ENCODE results near the gene FARS2.

The FARS2 gene

GRCh38 chr6:5401845-5402738, 140.8 kb downstream of the FARS2 start:
- H3K4me2 ChIP-seq, result no peak overlapping the region

GRCh38 chr6:5403076-5403475, 141.8 kb downstream of the FARS2 start:
- Histone ChIP-seq H4K20me1 (no peaks in the 10 kb centered on the region), H3K4me2 (no peak overlapping the region), H3K4me3 (no peak overlapping the region), H3K9ac (no peak overlapping the region), H3K27ac (no peak overlapping the region), H3K27me3 (no peaks in the 10 kb centered on the region), H3K4me1 (peaks cover 2% of the 10 kb centered on the region), H3K36me3 (no peaks in the 10 kb centered on the region), H3K9me3 (no peaks in the 10 kb centered on the region)
- TF ChIP-seq Cebpa-rat (IDR thresholded peaks at IDR 0.05), result no peak

More at GRCh38 chr6:5401845-5402738, 140.8 kb downstream of the FARS2 start:
- no peak for TF ChIP-seq Cebpa-rat (IDR thresholded peaks at IDR 0.05)
- H3K27me3 ChIP-seq, result no peaks in the 10 kb centered on the region
- peaks cover 2% of the 10 kb centered on the region; the same call in 1 of the 2 replicates for H3K4me1 ChIP-seq
- no peaks in the 10 kb centered on the region for H3K9me3 ChIP-seq
- H4K20me1 ChIP-seq, result no peaks in the 10 kb centered on the region
- H3K9ac ChIP-seq, result no peak overlapping the region
- no peak overlapping the region for H3K27ac ChIP-seq
- no peak overlapping the region for H3K4me3 ChIP-seq
- no peaks in the 10 kb centered on the region for H3K36me3 ChIP-seq

- no peaks in the 10 kb centered on the region for H3K9me3 ChIP-seq
- H3K9ac ChIP-seq, result no peak overlapping the region
- no peak overlapping the region for H3K27ac ChIP-seq
- no peak overlapping the region for H3K4me2 ChIP-seq
- peaks cover 8% of the 10 kb centered on the region for H3K4me1 ChIP-seq
- H4K20me1 ChIP-seq, result no peaks in the 10 kb centered on the region
- H3K4me3 ChIP-seq, result no peak overlapping the region
- TF ChIP-seq Cebpa-rat (IDR thresholded peaks at IDR 0.05), result no peak
- H3K27me3 ChIP-seq, result no peaks in the 10 kb centered on the region
- no peaks in the 10 kb centered on the region for H3K36me3 ChIP-seq
These were observed 142.3 kb downstream of the FARS2 start for GRCh38 chr6:5403609-5404008.

DNA sequence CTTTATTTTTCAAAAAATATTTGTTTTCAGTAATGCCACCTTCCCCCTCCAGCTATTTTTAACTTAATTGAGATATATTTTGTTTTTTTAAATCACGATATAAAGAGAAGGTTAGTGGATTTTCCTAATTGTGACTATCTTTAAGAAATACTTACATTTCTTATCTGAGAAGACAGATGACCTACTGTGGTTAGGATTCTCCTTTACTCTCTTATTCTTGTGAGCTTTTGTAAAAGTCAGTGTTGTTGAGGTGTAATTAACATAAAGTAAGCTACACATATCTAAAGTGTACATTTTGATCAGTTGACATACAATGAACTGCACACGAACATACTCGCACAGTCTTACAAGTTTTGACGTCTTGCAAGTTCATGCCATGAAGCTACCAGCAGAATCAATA, 144.7 kb downstream of the FARS2 start:
- H3K4me2 ChIP-seq, result no peak overlapping the region
- no peaks in the 10 kb centered on the region for H4K20me1 ChIP-seq
- H3K27me3 ChIP-seq, result no peaks in the 10 kb centered on the region
- H3K4me1 ChIP-seq, result peaks cover 13% of the 10 kb centered on the region
- no peak overlapping the region for H3K27ac ChIP-seq
- no peaks in the 10 kb centered on the region for H3K36me3 ChIP-seq
- no peak overlapping the region for H3K9ac ChIP-seq
- no peaks in the 10 kb centered on the region for H3K9me3 ChIP-seq
- TF ChIP-seq Cebpa-rat (IDR thresholded peaks at IDR 0.05), result no peak
- H3K4me3 ChIP-seq, result no peak overlapping the region

DNA sequence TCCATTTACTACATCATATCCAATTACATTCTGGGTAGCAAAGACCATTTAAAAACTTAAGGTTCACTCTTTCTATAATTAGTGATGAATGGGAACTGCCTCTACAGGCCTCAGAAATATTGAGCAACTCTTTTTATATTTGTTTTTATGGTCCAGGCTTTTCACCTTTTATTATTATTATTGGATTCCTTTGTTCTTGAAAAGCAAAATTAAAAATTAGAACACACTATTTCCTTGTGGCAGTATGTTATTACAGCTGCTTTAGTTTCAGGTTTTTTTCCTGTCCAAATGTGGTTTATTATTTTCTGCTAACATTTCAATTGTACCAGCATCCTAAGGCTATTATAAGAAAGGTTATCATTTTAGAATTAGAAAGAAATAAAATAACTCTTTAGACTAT, 150.1 kb downstream of the FARS2 start:
- H3K4me2 ChIP-seq, result no peak overlapping the region
- H3K4me1 ChIP-seq, result peaks cover 13% of the 10 kb centered on the region
- no peak overlapping the region for H3K9ac ChIP-seq
- no peaks in the 10 kb centered on the region for H3K36me3 ChIP-seq
- H4K20me1 ChIP-seq, result no peaks in the 10 kb centered on the region
- no peaks in the 10 kb centered on the region for H3K27me3 ChIP-seq
- H3K9me3 ChIP-seq, result no peaks in the 10 kb centered on the region
- H3K27ac ChIP-seq, result no peak overlapping the region
- TF ChIP-seq Cebpa-rat (IDR thresholded peaks at IDR 0.05), result no peak
- H3K4me3 ChIP-seq, result no peak overlapping the region

- H3K36me3 ChIP-seq, result no peaks in the 10 kb centered on the region
- no peak overlapping the region for H3K4me2 ChIP-seq
- peaks cover 3% of the 10 kb centered on the region; the same call in 1 of the 2 replicates for H3K9me3 ChIP-seq
- no peak overlapping the region for H3K4me3 ChIP-seq
- no peaks in the 10 kb centered on the region for H3K27me3 ChIP-seq
- no peaks in the 10 kb centered on the region for H4K20me1 ChIP-seq
- peaks cover 13% of the 10 kb centered on the region for H3K4me1 ChIP-seq
- no peak for TF ChIP-seq Cebpa-rat (IDR thresholded peaks at IDR 0.05)
- no peak overlapping the region for H3K9ac ChIP-seq
- H3K27ac ChIP-seq, result no peak overlapping the region
These were observed 150.7 kb downstream of the FARS2 start for GRCh38 chr6:5412017-5412416.

GRCh38 chr6:5412663-5413062, 151.3 kb downstream of the FARS2 start:
- Histone ChIP-seq H3K4me2 (no peak overlapping the region), H3K27me3 (no peaks in the 10 kb centered on the region), H3K4me1 (peaks cover 13% of the 10 kb centered on the region), H3K36me3 (no peaks in the 10 kb centered on the region), H4K20me1 (no peaks in the 10 kb centered on the region), H3K27ac (no peak overlapping the region), H3K9me3 (peaks cover 9% of the 10 kb centered on the region), H3K4me3 (no peak overlapping the region), H3K9ac (no peak overlapping the region)
- no peak for TF ChIP-seq Cebpa-rat (IDR thresholded peaks at IDR 0.05)

- no peak overlapping the region for H3K4me3 ChIP-seq
- H3K36me3 ChIP-seq, result peaks cover 17% of the 10 kb centered on the region
- H3K27me3 ChIP-seq, result no peaks in the 10 kb centered on the region
- H3K4me1 ChIP-seq, result no peaks in the 10 kb centered on the region
- H3K27ac ChIP-seq, result no peak overlapping the region
- no peak overlapping the region for H3K9ac ChIP-seq
- no peak for TF ChIP-seq Cebpa-rat (IDR thresholded peaks at IDR 0.05)
- no peak overlapping the region for H3K4me2 ChIP-seq
- no peaks in the 10 kb centered on the region for H4K20me1 ChIP-seq
- peaks cover 29% of the 10 kb centered on the region for H3K9me3 ChIP-seq
These were observed 154.9 kb downstream of the FARS2 start for GRCh38 chr6:5416250-5416649.

GRCh38 chr6:5422321-5422915, 161.1 kb downstream of the FARS2 start:
- peaks cover 17% of the 10 kb centered on the region for H3K4me1 ChIP-seq
- no peak for TF ChIP-seq Cebpa-rat (IDR thresholded peaks at IDR 0.05)
- H3K27me3 ChIP-seq, result no peaks in the 10 kb centered on the region
- H3K9ac ChIP-seq, result no peak overlapping the region
- H4K20me1 ChIP-seq, result no peaks in the 10 kb centered on the region
- H3K4me2 ChIP-seq, result no peak overlapping the region
- peaks cover 23% of the 10 kb centered on the region for H3K9me3 ChIP-seq
- no peak overlapping the region for H3K27ac ChIP-seq
- peaks cover 17% of the 10 kb centered on the region for H3K36me3 ChIP-seq
- no peak overlapping the region for H3K4me3 ChIP-seq

- peaks cover 20% of the 10 kb centered on the region for H3K4me1 ChIP-seq
- H4K20me1 ChIP-seq, result no peaks in the 10 kb centered on the region
- H3K27me3 ChIP-seq, result no peaks in the 10 kb centered on the region
- peak overlapping the region; percentile 12; the same call in 1 of the 2 replicates for H3K4me2 ChIP-seq
- no peak overlapping the region for H3K4me3 ChIP-seq
- H3K27ac ChIP-seq, result no peak overlapping the region
- no peak overlapping the region for H3K9ac ChIP-seq
- no peak for TF ChIP-seq Cebpa-rat (IDR thresholded peaks at IDR 0.05)
- H3K36me3 ChIP-seq, result peaks cover 17% of the 10 kb centered on the region
- H3K9me3 ChIP-seq, result peaks cover 19% of the 10 kb centered on the region
These were observed 161.9 kb downstream of the FARS2 start for GRCh38 chr6:5423251-5423650.

Measured in BLaER1 (cell line).